ENCODE measurements around the gene PDXDC1.
"Not testable (repeated sequence)": the region's sequence is repeated elsewhere in the genome, so short reads cannot be mapped to it uniquely, and the experiment has no call there.

PDXDC1 gene

GRCh38 chr16:14961405-14962186, 13.2 kb upstream of the PDXDC1 start:
- Mint-ChIP-seq H3K4me3 (no peak overlapping the region), H3K27me3 (peaks cover 18% of the 10 kb centered on the region), H3K36me3 (ENCODE audit: low read depth) (no peaks in the 10 kb centered on the region), H3K9me3 (peaks cover 5% of the 10 kb centered on the region), H3K27ac (no peak overlapping the region), H3K4me1 (ENCODE audit: low read depth) (no peaks in the 10 kb centered on the region)
- no peak for DNase-seq

- H3K27ac Mint-ChIP-seq: no peak overlapping the region
- H3K4me1 Mint-ChIP-seq (ENCODE audit: low read depth): no peaks in the 10 kb centered on the region
- H3K36me3 Mint-ChIP-seq (ENCODE audit: low read depth): no peaks in the 10 kb centered on the region
- H3K9me3 Mint-ChIP-seq: peaks cover 5% of the 10 kb centered on the region
- peaks cover 18% of the 10 kb centered on the region for H3K27me3 Mint-ChIP-seq
- H3K4me3 Mint-ChIP-seq: no peak overlapping the region
- no peak for DNase-seq
These were observed 11.3 kb upstream of the PDXDC1 start for GRCh38 chr16:14963281-14964173.

GRCh38 chr16:14965328-14965727, 9.5 kb upstream of the PDXDC1 start:
- DNase-seq: no peak
- Mint-ChIP-seq H3K36me3 (ENCODE audit: low read depth) (no peaks in the 10 kb centered on the region), H3K4me3 (no peak overlapping the region), H3K27me3 (peaks cover 18% of the 10 kb centered on the region), H3K27ac (no peak overlapping the region), H3K9me3 (peaks cover 5% of the 10 kb centered on the region), H3K4me1 (ENCODE audit: low read depth) (no peaks in the 10 kb centered on the region)

GRCh38 chr16:14969795-14970194, 5.0 kb upstream of the PDXDC1 start:
- DNase-seq; H3K9me3 Mint-ChIP-seq; H3K27ac Mint-ChIP-seq; H3K27me3 Mint-ChIP-seq; H3K4me1 Mint-ChIP-seq (ENCODE audit: low read depth); H3K4me3 Mint-ChIP-seq; H3K36me3 Mint-ChIP-seq (ENCODE audit: low read depth): not testable (repeated sequence)

GRCh38 chr16:14971621-14972228, 3.1 kb upstream of the PDXDC1 start:
- H3K36me3 Mint-ChIP-seq (ENCODE audit: low read depth); DNase-seq; H3K9me3 Mint-ChIP-seq; H3K4me3 Mint-ChIP-seq; H3K27ac Mint-ChIP-seq; H3K27me3 Mint-ChIP-seq: not testable (repeated sequence)
- peaks cover 16% of the 10 kb centered on the region for H3K4me1 Mint-ChIP-seq (ENCODE audit: low read depth)

GRCh38 chr16:14973785-14974322, 972 bp upstream of the PDXDC1 start:
- DNase-seq, H3K27me3 Mint-ChIP-seq, H3K9me3 Mint-ChIP-seq, H3K27ac Mint-ChIP-seq: not testable (repeated sequence)
- Mint-ChIP-seq H3K4me3 (peak overlapping the region; percentile 92), H3K4me1 (ENCODE audit: low read depth) (peaks cover 24% of the 10 kb centered on the region), H3K36me3 (ENCODE audit: low read depth) (peaks cover 17% of the 10 kb centered on the region)

- not testable (repeated sequence) for H3K27me3 Mint-ChIP-seq, DNase-seq, H3K9me3 Mint-ChIP-seq
- Mint-ChIP-seq H3K27ac (peak overlapping the region; percentile 94), H3K36me3 (ENCODE audit: low read depth) (peaks cover 21% of the 10 kb centered on the region), H3K4me3 (peak overlapping the region; percentile 92), H3K4me1 (ENCODE audit: low read depth) (peaks cover 24% of the 10 kb centered on the region)
These were observed 533 bp upstream of the PDXDC1 start for GRCh38 chr16:14974331-14974655.

GRCh38 chr16:14975418-14976194, 780 bp downstream of the PDXDC1 start:
- Mint-ChIP-seq H3K36me3 (ENCODE audit: low read depth) (peaks cover 24% of the 10 kb centered on the region), H3K4me1 (ENCODE audit: low read depth) (peaks cover 31% of the 10 kb centered on the region), H3K4me3 (peak overlapping the region; percentile 92), H3K27ac (peak overlapping the region; percentile 91)
- not testable (repeated sequence) for H3K27me3 Mint-ChIP-seq, H3K9me3 Mint-ChIP-seq
- peak; percentile 77 for DNase-seq

GRCh38 chr16:14976971-14977736, 2.3 kb downstream of the PDXDC1 start:
- H3K4me3 Mint-ChIP-seq: peak overlapping the region; percentile 92
- peaks cover 30% of the 10 kb centered on the region for H3K36me3 Mint-ChIP-seq (ENCODE audit: low read depth)
- not testable (repeated sequence) for H3K9me3 Mint-ChIP-seq, H3K27me3 Mint-ChIP-seq, DNase-seq, H3K27ac Mint-ChIP-seq
- H3K4me1 Mint-ChIP-seq (ENCODE audit: low read depth): peaks cover 43% of the 10 kb centered on the region

- not testable (repeated sequence) for H3K27me3 Mint-ChIP-seq, H3K9me3 Mint-ChIP-seq, H3K4me3 Mint-ChIP-seq, H3K27ac Mint-ChIP-seq, DNase-seq
- Mint-ChIP-seq H3K4me1 (ENCODE audit: low read depth) (peaks cover 49% of the 10 kb centered on the region), H3K36me3 (ENCODE audit: low read depth) (peaks cover 32% of the 10 kb centered on the region)
These were observed 3.5 kb downstream of the PDXDC1 start for GRCh38 chr16:14978281-14978680.

- H3K9me3 Mint-ChIP-seq, H3K27me3 Mint-ChIP-seq, DNase-seq, H3K27ac Mint-ChIP-seq, H3K4me3 Mint-ChIP-seq: not testable (repeated sequence)
- Mint-ChIP-seq H3K36me3 (ENCODE audit: low read depth) (peaks cover 34% of the 10 kb centered on the region), H3K4me1 (ENCODE audit: low read depth) (peaks cover 48% of the 10 kb centered on the region)
These were observed 4.1 kb downstream of the PDXDC1 start for GRCh38 chr16:14978908-14979307.

- not testable (repeated sequence) for DNase-seq, H3K4me3 Mint-ChIP-seq
- peak overlapping the region; percentile 28 for H3K27ac Mint-ChIP-seq
These were observed 6.4 kb downstream of the PDXDC1 start for GRCh38 chr16:14981234-14981633.

GRCh38 chr16:14982521-14982920, 7.7 kb downstream of the PDXDC1 start:
- H3K27me3 Mint-ChIP-seq, H3K9me3 Mint-ChIP-seq, H3K4me3 Mint-ChIP-seq, DNase-seq: not testable (repeated sequence)
- Mint-ChIP-seq H3K4me1 (ENCODE audit: low read depth) (peaks cover 33% of the 10 kb centered on the region), H3K36me3 (ENCODE audit: low read depth) (peaks cover 54% of the 10 kb centered on the region), H3K27ac (peak overlapping the region; percentile 11)

More at GRCh38 chr16:14981234-14981633, 6.4 kb downstream of the PDXDC1 start:
- not testable (repeated sequence) for H3K27me3 Mint-ChIP-seq, H3K9me3 Mint-ChIP-seq
- H3K36me3 Mint-ChIP-seq (ENCODE audit: low read depth): peaks cover 45% of the 10 kb centered on the region
- H3K4me1 Mint-ChIP-seq (ENCODE audit: low read depth): peaks cover 39% of the 10 kb centered on the region

Data from activated T-cell treated with anti-CD3 and anti-CD28 coated beads, Interleukin-2, amount 50 U/mL, for 24 hours (primary cell).